ENCODE measurements around the gene LTV1. TPM values are rescaled to one million over a fixed set of nuclear protein-coding genes. Genes with fewer than 3 reads are reported as not detected.
A peak's percentile ranks its signal among the peaks of the same experiment; 100 is the strongest.
"Not testable (repeated sequence)": the region's sequence is repeated elsewhere in the genome, so short reads cannot be mapped to it uniquely, and the experiment has no call there.

Gene LTV1
- total RNA-seq = 10 to 100 TPM in 1 of 2 donors, 1 to 10 TPM in 1; 3.7 to 18.3 TPM

- H3K27ac ChIP-seq = peak within 1 kb of the TSS; percentile 93 to 96
- peaks cover 9 to 27% of the 10 kb centered on the region in 2 donors for H3K4me1 ChIP-seq (ENCODE audit: control insufficient read depth in 1 of 2, low read depth in 2 of 2)
- ATAC-seq (ENCODE audit: insufficient number of reproducible peaks, low FRiP score, low read depth) (peak; percentile 91), DNase-seq (ENCODE audit: low spot score) (peak; percentile 84)
- H3K36me3 ChIP-seq = peaks cover 21% of the 10 kb centered on the region
- H3K4me3 ChIP-seq = peak within 1 kb of the TSS; percentile 78
- no peak for TF ChIP-seq CTCF (IDR thresholded peaks at IDR 0.05)
- H3K27me3 ChIP-seq (replicated peaks; ENCODE audit: insufficient read depth) = no peaks in the 10 kb centered on the region
- no peaks in the 10 kb centered on the region for H3K9me3 ChIP-seq
Measured at GRCh38 chr6:143842902-143843676, at the start of gene LTV1. Gene LTV1 (plus strand): TSS chr6:143843338. CDS start chr6:143843478, 140 bp downstream.

- H3K36me3 ChIP-seq; H3K9me3 ChIP-seq; H3K4me1 ChIP-seq (ENCODE audit: control insufficient read depth in 1 of 2, low read depth in 2 of 2); ATAC-seq (ENCODE audit: insufficient number of reproducible peaks, low FRiP score, low read depth); H3K27ac ChIP-seq; DNase-seq (ENCODE audit: low spot score); H3K4me3 ChIP-seq; H3K27me3 ChIP-seq (replicated peaks; ENCODE audit: insufficient read depth): not testable (repeated sequence)
Measured at GRCh38 chr6:143796551-143796950, 46.6 kb upstream of the LTV1 start.

- H3K4me3 ChIP-seq; ATAC-seq (ENCODE audit: insufficient number of reproducible peaks, low FRiP score, low read depth); H3K27me3 ChIP-seq (replicated peaks; ENCODE audit: insufficient read depth); H3K9me3 ChIP-seq; DNase-seq (ENCODE audit: low spot score); H3K36me3 ChIP-seq; H3K4me1 ChIP-seq (ENCODE audit: control insufficient read depth in 1 of 2, low read depth in 2 of 2); H3K27ac ChIP-seq: not testable (repeated sequence)
Measured at GRCh38 chr6:143798487-143798886, 44.7 kb upstream of the LTV1 start.

GRCh38 chr6:143802833-143803565, 40.1 kb upstream of the LTV1 start:
- no peak for ATAC-seq (ENCODE audit: insufficient number of reproducible peaks, low FRiP score, low read depth)
- no peak for DNase-seq (ENCODE audit: low spot score)
- Histone ChIP-seq H3K27ac (no peak overlapping the region), H3K4me3 (no peak overlapping the region), H3K9me3 (peaks cover 4% of the 10 kb centered on the region), H3K36me3 (no peaks in the 10 kb centered on the region), H3K4me1 (ENCODE audit: control insufficient read depth in 1 of 2, low read depth in 2 of 2) (peaks cover 20 to 28% of the 10 kb centered on the region in 2 donors), H3K27me3 (replicated peaks; ENCODE audit: insufficient read depth) (no peaks in the 10 kb centered on the region)
- no peak for TF ChIP-seq CTCF (IDR thresholded peaks at IDR 0.05)

- TF ChIP-seq CTCF (IDR thresholded peaks at IDR 0.05) = no peak
- Histone ChIP-seq H3K4me3 (no peak overlapping the region), H3K9me3 (peaks cover 4% of the 10 kb centered on the region), H3K36me3 (no peaks in the 10 kb centered on the region), H3K27me3 (replicated peaks; ENCODE audit: insufficient read depth) (no peaks in the 10 kb centered on the region), H3K27ac (no peak overlapping the region), H3K4me1 (ENCODE audit: control insufficient read depth in 1 of 2, low read depth in 2 of 2) (peaks cover 21 to 28% of the 10 kb centered on the region in 2 donors)
- DNase-seq (ENCODE audit: low spot score) (no peak), ATAC-seq (ENCODE audit: insufficient number of reproducible peaks, low FRiP score, low read depth) (no peak)
Measured at GRCh38 chr6:143803769-143804568, 39.2 kb upstream of the LTV1 start.

All from thoracic aorta (tissue), 2 donors.